MM.1S (cell line): ENCODE results near the gene PROSER3.

Source experiments
- DNase-seq: peaks from one replicate; pipeline ENCODE4 v3.0.0-alpha.2; 2015
- H2AFZ ChIP-seq: fragments of 300-600 bp; sonication (generic); 2 replicates; pipeline ENCODE4 v1.6.0; 2016; ENCODE audit warnings: antibody characterized with exemption, low read length
- H3F3A ChIP-seq: fragments of 300-600 bp; sonication (generic); 2 replicates; pipeline ENCODE4 v1.6.1; 2016; ENCODE audit warnings: mild to moderate bottlenecking, antibody characterized with exemption, low read length, moderate library complexity, mixed read lengths; ENCODE audit not compliant: insufficient read depth
- H3K27ac ChIP-seq: fragments of 300-600 bp; sonication (generic); 2 replicates; pipeline ENCODE4 v1.5.1; 2016; ENCODE audit warnings: mild to moderate bottlenecking, low read length
- H3K27me3 ChIP-seq: fragments of 300-600 bp; sonication (generic); replicated peaks from 2 replicates; pipeline ENCODE4 v1.6.0; 2016; ENCODE audit warnings: low read length; ENCODE audit not compliant: insufficient read depth
- H3K36me3 ChIP-seq: fragments of 300-600 bp; sonication (generic); replicated peaks from 2 replicates; pipeline ENCODE4 v1.6.1; 2016; ENCODE audit warnings: mild to moderate bottlenecking, low read length, mixed read lengths; ENCODE audit not compliant: insufficient read depth
- H3K4me1 ChIP-seq: fragments of 300-600 bp; sonication (generic); 2 replicates; pipeline ENCODE4 v1.6.1; 2016; ENCODE audit warnings: low read length, mixed read lengths
- H3K4me2 ChIP-seq: fragments of 300-600 bp; sonication (generic); 2 replicates; pipeline ENCODE4 v1.6.0; 2016; ENCODE audit warnings: low read depth, low read length
- H3K4me3 ChIP-seq: fragments of 300-600 bp; sonication (generic); 2 replicates; pipeline ENCODE4 v1.5.1; 2016; ENCODE audit warnings: low read length, mixed read lengths
- H3K79me2 ChIP-seq: fragments of 300-600 bp; sonication (generic); 2 replicates; pipeline ENCODE4 v1.6.1; 2016; ENCODE audit warnings: mixed run types, low read length, mixed read lengths
- H3K9ac ChIP-seq: fragments of 300-600 bp; sonication (generic); 2 replicates; pipeline ENCODE4 v1.6.1; 2016; ENCODE audit warnings: low read length, mixed read lengths
- H3K9me2 ChIP-seq: fragments of 300-600 bp; sonication (generic); replicated peaks from 2 replicates; pipeline ENCODE4 v1.6.1; 2016; ENCODE audit warnings: mild to moderate bottlenecking, low read length, mixed read lengths; ENCODE audit not compliant: insufficient read depth
- H3K9me3 ChIP-seq: fragments of 300-600 bp; sonication (generic); replicated peaks from 2 replicates; pipeline ENCODE4 v1.6.1; 2016; ENCODE audit warnings: mild to moderate bottlenecking, low read length, mixed read lengths; ENCODE audit not compliant: insufficient read depth
- H4K20me1 ChIP-seq: fragments of 300-600 bp; sonication (generic); 2 replicates; pipeline ENCODE4 v1.6.1; 2016; ENCODE audit warnings: mild to moderate bottlenecking, low read length, moderate library complexity, mixed read lengths; ENCODE audit not compliant: insufficient read depth
- CTCF ChIP-seq: fragments of 300-600 bp; sonication (generic); IDR thresholded peaks from 2 replicates; pipeline ENCODE4 v1.5.1; 2016; ENCODE audit warnings: antibody characterized with exemption, low read length, mixed read lengths
- EZH2 ChIP-seq: fragments of 300-600 bp; sonication (generic); optimal IDR thresholded peaks from 2 replicates; pipeline ENCODE3; 2017; ENCODE audit warnings: low read depth, mild to moderate bottlenecking, antibody characterized with exemption, low read length, mixed read lengths
- EZH2phosphoT487 ChIP-seq: fragments of 300-600 bp; sonication (generic); IDR thresholded peaks from 2 replicates; pipeline ENCODE4 v1.6.1; 2018; ENCODE audit warnings: antibody characterized with exemption, low read length

PROSER3 gene

GRCh38 chr19:35729763-35730162 is 28.2 kb upstream of the PROSER3 start:
- no peaks in the 10 kb centered on the region for H3K9me2 ChIP-seq
- no peak for DNase-seq
- no peak for TF ChIP-seq EZH2phosphoT487
- no peak for TF ChIP-seq CTCF
- TF ChIP-seq EZH2, result no peak
- no peak overlapping the region for H3K27ac ChIP-seq
- no peaks in the 10 kb centered on the region for H3K9me3 ChIP-seq
- no peaks in the 10 kb centered on the region for H4K20me1 ChIP-seq
- H3K9ac ChIP-seq, result no peak overlapping the region
- no peaks in the 10 kb centered on the region for H3K4me1 ChIP-seq
- peaks cover 12% of the 10 kb centered on the region; the same call in 1 of the 2 replicates for H3K36me3 ChIP-seq
- H2AFZ ChIP-seq, result no peak overlapping the region
- no peak overlapping the region for H3K4me2 ChIP-seq
- no peaks in the 10 kb centered on the region for H3K27me3 ChIP-seq
- H3K4me3 ChIP-seq, result no peak overlapping the region
- H3K79me2 ChIP-seq, result no peaks in the 10 kb centered on the region
- no peaks in the 10 kb centered on the region for H3F3A ChIP-seq

- Histone ChIP-seq H3F3A (no peaks in the 10 kb centered on the region), H4K20me1 (no peaks in the 10 kb centered on the region), H3K79me2 (no peaks in the 10 kb centered on the region), H3K4me1 (no peaks in the 10 kb centered on the region), H3K4me3 (no peak overlapping the region), H3K27me3 (no peaks in the 10 kb centered on the region), H3K9me2 (no peaks in the 10 kb centered on the region), H3K36me3 (peaks cover 12% of the 10 kb centered on the region; the same call in 1 of the 2 replicates), H2AFZ (no peak overlapping the region), H3K9ac (no peak overlapping the region), H3K4me2 (no peak overlapping the region), H3K9me3 (no peaks in the 10 kb centered on the region), H3K27ac (no peak overlapping the region)
- TF ChIP-seq EZH2 (no peak), EZH2phosphoT487 (no peak), CTCF (no peak)
- no peak for DNase-seq
Observed at GRCh38 chr19:35730326-35730725, 27.6 kb upstream of the PROSER3 start.

GRCh38 chr19:35731353-35731752 is 26.6 kb upstream of the PROSER3 start:
- no peaks in the 10 kb centered on the region for H3K79me2 ChIP-seq
- TF ChIP-seq EZH2 (no peak), CTCF (no peak), EZH2phosphoT487 (no peak)
- H3K36me3 ChIP-seq, result peaks cover 6% of the 10 kb centered on the region; the same call in 1 of the 2 replicates
- no peaks in the 10 kb centered on the region for H3K4me1 ChIP-seq
- H3K27ac ChIP-seq, result no peak overlapping the region
- H3K27me3 ChIP-seq, result no peaks in the 10 kb centered on the region
- H2AFZ ChIP-seq, result no peak overlapping the region
- H3K9me3 ChIP-seq, result no peaks in the 10 kb centered on the region
- H3F3A ChIP-seq, result no peaks in the 10 kb centered on the region
- no peaks in the 10 kb centered on the region for H4K20me1 ChIP-seq
- H3K4me3 ChIP-seq, result no peak overlapping the region
- no peak overlapping the region for H3K4me2 ChIP-seq
- H3K9me2 ChIP-seq, result no peaks in the 10 kb centered on the region
- H3K9ac ChIP-seq, result no peak overlapping the region
- DNase-seq, result no peak
